K562 (cell line): Measurements from ENCODE around the gene PDE4D. TPM values are rescaled to one million over a fixed set of nuclear protein-coding genes. Genes with fewer than 3 reads are reported as not detected.

ENCODE experiments used
- ATAC-seq: fragments of 200-7000 bp; cut with Tn5 transposase; 3 replicates; pipeline ENCODE4 v1.9.1; 2020; ENCODE audit warnings: moderate library complexity
- BruUV-seq: library from RNA; stranded (reverse); fragments of 400-500 nt; replicated peaks from 2 replicates; lab custom pipeline; 2021; lab: Mats Ljungman, UMichigan
- CTCF ChIA-PET: fragments of 300-600 bp; formaldehyde crosslinking; extraction: SDS; loops from one replicate; lab custom pipeline; 2021; ENCODE audit warnings: low intra/inter-chr PET ratio; lab: Yijun Ruan, JAX
- POLR2A ChIA-PET: fragments of 300-600, 350-650 bp; sonication (Branson Sonifier 250); formaldehyde crosslinking; extraction: SDS; loops from one replicate; lab custom pipeline; 2021; ENCODE audit warnings: antibody characterized with exemption, inconsistent platforms; lab: Yijun Ruan, JAX
- DNase-seq, 4 experiments: peaks; one replicate each; pipeline versions ENCODE4 v3.0.0 to v3.0.0-alpha.2; 2011 to 2018; ENCODE audit warnings: low spot score in 3 of 4, mixed read lengths in 3 of 4; ENCODE audit errors: extremely low read depth in 1 of 4
- FAIRE-seq: peaks from 2 replicates; lab custom pipeline; 2011; peaks lifted over from hg19 to GRCh38; lab: Jason Lieb, UNC
- H2AFZ ChIP-seq: 2 replicates; pipeline ENCODE4 v1.6.0; 2011; ENCODE audit warnings: low read depth, low read length, control low read depth, inconsistent platforms
- H3K27ac ChIP-seq: fragments of 200-600 bp; 3 replicates; pipeline ENCODE4 v1.8.0; 2011; ENCODE audit warnings: low read depth, mild to moderate bottlenecking, control low read depth, inconsistent platforms, low read length, moderate library complexity, mixed read lengths; ENCODE audit errors: extremely low read depth
- H3K27me3 ChIP-seq, 2 experiments: fragments of 300-600 bp in 1 of 2; 2 replicates in 1 of 2; 3 replicates in 1 of 2; pipeline versions ENCODE4 v1.6.0 to v1.8.0; 2011; ENCODE audit warnings: inconsistent platforms in 2 of 2, low read length in 2 of 2, mild to moderate bottlenecking in 1 of 2, mixed read lengths in 1 of 2, moderate library complexity in 1 of 2; ENCODE audit not compliant: control insufficient read depth in 2 of 2, insufficient read depth in 2 of 2
- H3K36me3 ChIP-seq: fragments of 300-600 bp; 3 replicates; pipeline ENCODE4 v1.8.0; 2011; ENCODE audit warnings: mild to moderate bottlenecking, low read length, inconsistent platforms; ENCODE audit not compliant: control insufficient read depth, insufficient read depth
- H3K4me1 ChIP-seq, 2 experiments: fragments of 200-600 bp in 1 of 2; replicated peaks in 1 of 2; 2 replicates in 1 of 2; 3 replicates in 1 of 2; pipeline versions ENCODE4 v1.5.1 to v1.8.0; 2011; ENCODE audit warnings: inconsistent platforms in 2 of 2, low read length in 2 of 2, mild to moderate bottlenecking in 1 of 2, mixed read lengths in 1 of 2, moderate library complexity in 1 of 2; ENCODE audit not compliant: control insufficient read depth in 2 of 2, insufficient read depth in 2 of 2
- H3K4me2 ChIP-seq: 2 replicates; pipeline ENCODE4 v1.6.1; 2011; ENCODE audit warnings: low read length, control low read depth, inconsistent platforms, mixed read lengths; ENCODE audit not compliant: insufficient read depth
- H3K4me3 ChIP-seq: fragments of 200-600 bp; sonication (generic), shearing (Covaris generic); 2 replicates; pipeline ENCODE4 v1.5.1; 2016; ENCODE audit warnings: control low read depth, inconsistent platforms
- H3K79me2 ChIP-seq: fragments of 200-600 bp; 3 replicates; pipeline ENCODE4 v1.8.0; 2011; ENCODE audit warnings: low read length, inconsistent platforms; ENCODE audit not compliant: control insufficient read depth, insufficient read depth
- H3K9ac ChIP-seq, 2 experiments: 2 replicates each; pipeline versions ENCODE4 v1.6.0 to v1.6.1; 2011; ENCODE audit warnings: low read depth in 2 of 2, low read length in 2 of 2, control low read depth in 1 of 2, inconsistent platforms in 1 of 2, mild to moderate bottlenecking in 1 of 2, mixed read lengths in 1 of 2; ENCODE audit not compliant: insufficient read depth in 1 of 2
- H3K9me1 ChIP-seq: one replicate; pipeline ENCODE4 v1.6.0; 2011; ENCODE audit warnings: inconsistent platforms, mild to moderate bottlenecking, low read length, moderate library complexity; ENCODE audit not compliant: control insufficient read depth, insufficient read depth
- H3K9me3 ChIP-seq: replicated peaks from 2 replicates; pipeline ENCODE4 v1.5.1; 2011; ENCODE audit warnings: low read depth, low read length, inconsistent platforms; ENCODE audit not compliant: control insufficient read depth, insufficient read depth
- H4K20me1 ChIP-seq: replicated peaks from 2 replicates; pipeline ENCODE4 v1.6.1; 2011; ENCODE audit warnings: low read length, inconsistent platforms, mixed read lengths; ENCODE audit not compliant: control insufficient read depth, insufficient read depth
- ADNP ChIP-seq: fragments of 200-800 bp; sonication (Bioruptor generic); IDR thresholded peaks from 2 replicates; pipeline ENCODE4 v1.6.1; 2016; ENCODE audit warnings: missing genetic modification characterization, missing compliant biosample characterization
- BRF2 ChIP-seq: IDR thresholded peaks from 3 replicates; pipeline ENCODE4 v1.6.1; 2011; ENCODE audit warnings: borderline replicate concordance, mild to moderate bottlenecking; ENCODE audit not compliant: insufficient read length, insufficient read depth
- CEBPB ChIP-seq: fragments of 450-650 bp; IDR thresholded peaks from 2 replicates; pipeline ENCODE4 v1.6.1; 2016; ENCODE audit warnings: missing genetic modification characterization, missing compliant biosample characterization
- CREB5 ChIP-seq: fragments of 250-450 bp; sonication (Bioruptor Pico); IDR thresholded peaks from 2 replicates; pipeline ENCODE4 v1.5.0; 2020; ENCODE audit warnings: mild to moderate bottlenecking
- ESRRB ChIP-seq: fragments of 250-450 bp; sonication (Bioruptor Pico); IDR thresholded peaks from 2 replicates; pipeline ENCODE4 v1.5.0; 2020; ENCODE audit warnings: mild to moderate bottlenecking, moderate library complexity, borderline replicate concordance
- KAT7 ChIP-seq: sonication (generic); formaldehyde crosslinking; IDR thresholded peaks from 2 replicates; pipeline ENCODE4 v1.8.0; 2022; ENCODE audit warnings: missing genetic modification reagents, mild to moderate bottlenecking, borderline replicate concordance
- KDM2B ChIP-seq: fragments of 250-450 bp; sonication (Bioruptor Pico); IDR thresholded peaks from 2 replicates; pipeline ENCODE4 v1.8.0; 2021; ENCODE audit warnings: mild to moderate bottlenecking, moderate library complexity
- MCM7 ChIP-seq, 2 experiments: fragments of 450-650 bp; IDR thresholded peaks; 2 replicates each; pipeline ENCODE4 v1.6.1; 2016 to 2018
- POLR2H ChIP-seq: IDR thresholded peaks from 2 replicates; pipeline ENCODE4 v1.6.1; 2016; ENCODE audit warnings: missing genetic modification characterization, low read depth, mild to moderate bottlenecking, control low read depth, missing compliant biosample characterization, moderate library complexity
- RHOXF2B ChIP-seq: fragments of 250-450 bp; sonication (Bioruptor Pico); conservative IDR thresholded peaks from 2 replicates; pipeline ENCODE4 v1.5.1; 2021
- SMAD2 ChIP-seq: fragments of 150-350 bp; IDR thresholded peaks from 2 replicates; pipeline ENCODE4 v1.6.1; 2014; ENCODE audit warnings: low read depth, mild to moderate bottlenecking, low read length
- ZBTB7A ChIP-seq: IDR thresholded peaks from 2 replicates; pipeline ENCODE4 v1.6.1; 2011; ENCODE audit warnings: low read depth, mild to moderate bottlenecking, low read length, moderate library complexity, borderline replicate concordance; ENCODE audit not compliant: control insufficient read depth
- ZBTB8A ChIP-seq: fragments of 450-650 bp; IDR thresholded peaks from 2 replicates; pipeline ENCODE4 v1.6.1; 2018; ENCODE audit warnings: mild to moderate bottlenecking, moderate library complexity; ENCODE audit not compliant: partially characterized antibody
- ZNF124 ChIP-seq: sonication (generic); formaldehyde crosslinking; IDR thresholded peaks from 2 replicates; pipeline ENCODE4 v1.8.1; 2022; ENCODE audit warnings: missing genetic modification reagents
- ZNF134 ChIP-seq: fragments of 250-450 bp; sonication (Bioruptor Pico); conservative IDR thresholded peaks from 2 replicates; pipeline ENCODE4 v1.4.0; 2020
- ZNF232 ChIP-seq: sonication (generic); formaldehyde crosslinking; IDR thresholded peaks from 2 replicates; pipeline ENCODE4 v1.8.0; 2022; ENCODE audit warnings: mild to moderate bottlenecking, missing genetic modification reagents
- WGBS: fragments of 100-300 bp; shearing (Covaris generic); methylation state at CpG from one replicate; pipeline ENCODE4 v1.1.6; 2016; ENCODE audit warnings: low coverage, mixed read lengths; ENCODE audit not compliant: insufficient coverage; ENCODE audit errors: missing lambda C conversion rate; 5-methylcytosine and 5-hydroxymethylcytosine counted together
- in situ Hi-C: fragments of 300-500 bp; cut with MboI; formaldehyde crosslinking; loops from 4 replicates; pipeline ENCODE4 v1.15.0; 2018; ENCODE audit warnings: inconsistent platforms, mixed read lengths
- intact Hi-C: fragments of 100-400 bp; cut with micrococcal nuclease; formaldehyde crosslinking; loops from 2 replicates; pipeline ENCODE4 v1.14.2; 2022
- polyA plus RNA-seq, 8 experiments: library from polyadenylated mRNA; depleted of rRNA in 4 of 8; stranded (reverse) in 5 of 8; unstranded in 3 of 8; fragments of >200 nt; fragmentation: Nextera tagmentation in 2 of 8; fragmentation: Illumina TruSeq in 1 of 8; extraction: Ambion mirVana in 2 of 8; extraction: Trizol in 1 of 8; gene quantifications; 2 replicates each; pipeline versions ENCODE4 v1.2.1 to v1.2.3, GENCODE V29; 2011 to 2014; ENCODE audit warnings: inconsistent platforms in 1 of 8, missing spikeins in 1 of 8
- total RNA-seq, 7 experiments: library from RNA; depleted of rRNA in 6 of 7; stranded (reverse); fragments of >200 nt in 6 of 7; fragmentation: Illumina TruSeq in 2 of 7; extraction: Trizol in 2 of 7; gene quantifications; 2 replicates each; pipeline versions ENCODE4 v1.2.1 to v1.2.3, GENCODE V29; 2011 to 2021; ENCODE audit warnings: low replicate concordance in 1 of 7

PDE4D gene
- total and polyA plus RNA-seq, 9 of the 15 experiments (the other 6 are each of a cell fraction or from before 2014, with no cell fraction given), result 0.04 to 0.46 (median 0.13) TPM

GRCh38 chr5:59439303-59439702 lies 454.2 kb downstream of the PDE4D start:
- no peak for DNase-seq
- no peak overlapping the region for H3K4me3 ChIP-seq
- in situ Hi-C loops (no loop called here), intact Hi-C loops (no loop called here)
- H3K36me3 ChIP-seq, result no peaks in the 10 kb centered on the region
- ChIA-PET CTCF (no interaction called here), POLR2A (no interaction called here)
- WGBS, result 0% methylated on average over 2 of the region's 3 CpGs
- H3K9me3 ChIP-seq, result no peaks in the 10 kb centered on the region
- no peaks in the 10 kb centered on the region for H3K4me1 ChIP-seq
- H3K9me1 ChIP-seq, result no peaks in the 10 kb centered on the region
- H3K4me2 ChIP-seq, result no peak overlapping the region
- TF ChIP-seq CREB5 (CRISPR knock-in tag) (no peak), ESRRB (CRISPR knock-in tag) (no peak), KDM2B (CRISPR knock-in tag) (no peak), ZBTB8A (no peak), BRF2 (no peak), SMAD2 (no peak), ZNF134 (CRISPR knock-in tag) (no peak), ADNP (tag) (no peak), CEBPB (tag) (no peak), RHOXF2B (CRISPR knock-in tag) (no peak), ZNF124 (no peak), POLR2H (no peak), ZNF232 (CRISPR knock-in tag) (no peak), KAT7 (CRISPR knock-in tag) (no peak), ZBTB7A (no peak), MCM7 (IDR thresholded peaks at IDR 0.05) (no peak)
- TF ChIP-seq, all 486 proteins: peak for 0
- no peaks in the 10 kb centered on the region for H4K20me1 ChIP-seq
- BruUV-seq, result no TSS peak
- no peaks in the 10 kb centered on the region for H3K27me3 ChIP-seq
- ATAC-seq (no peak), FAIRE-seq (no peak)
- H3K79me2 ChIP-seq, result no peaks in the 10 kb centered on the region
- H3K9ac ChIP-seq, result no peak overlapping the region
- H2AFZ ChIP-seq, result no peak overlapping the region
- H3K27ac ChIP-seq, result no peak overlapping the region
